GM12878 (cell line): ENCODE results near the gene ARHGAP21. TPM values are rescaled to one million over a fixed set of nuclear protein-coding genes. Genes with fewer than 3 reads are reported as not detected.

ENCODE experiments used
- ATAC-seq: fragments of 200-7000 bp; cut with Tn5 transposase; 3 replicates; pipeline ENCODE4 v1.9.1; 2020; ENCODE audit warnings: mild to moderate bottlenecking, moderate library complexity
- BruUV-seq: library from RNA; stranded (reverse); fragments of 400-500 nt; replicated peaks from 2 replicates; lab custom pipeline; 2021; lab: Mats Ljungman, UMichigan
- CTCF ChIA-PET: fragments of 300-600 bp; sonication (Branson Sonifier 250); formaldehyde crosslinking; extraction: SDS; loops from one replicate; lab custom pipeline; 2021; ENCODE audit warnings: inconsistent platforms; lab: Yijun Ruan, JAX
- POLR2A ChIA-PET: fragments of 350-600 bp; formaldehyde crosslinking; extraction: SDS; loops from one replicate; lab custom pipeline; 2021; ENCODE audit warnings: inconsistent platforms; lab: Charles Lee
- RAD21 ChIA-PET: fragments of 300-600 bp; sonication (Branson Sonifier 250); formaldehyde crosslinking; loops from one replicate; lab custom pipeline; 2023; ENCODE audit warnings: antibody characterized with exemption; ENCODE audit not compliant: unreplicated experiment; lab: Charles Lee
- SMC1A ChIA-PET: fragments of 300-600 bp; sonication (Branson Sonifier 250); formaldehyde crosslinking; loops from one replicate; lab custom pipeline; 2023; ENCODE audit not compliant: unreplicated experiment, uncharacterized antibody; lab: Charles Lee
- DNase-seq: peaks from one replicate; pipeline ENCODE4 v3.0.0-alpha.2; 2011; ENCODE audit warnings: low read depth, low spot score
- FAIRE-seq: peaks from 3 replicates; lab custom pipeline; 2011; peaks lifted over from hg19 to GRCh38; lab: Jason Lieb, UNC
- H2AFZ ChIP-seq: 2 replicates; pipeline ENCODE4 v1.6.0; 2011; ENCODE audit warnings: low read depth, low read length, control low read depth; ENCODE audit not compliant: control insufficient read depth
- H3K27ac ChIP-seq: 2 replicates; pipeline ENCODE4 v1.5.1; 2011; ENCODE audit warnings: control low read depth; ENCODE audit not compliant: control insufficient read depth, insufficient read depth
- H3K27me3 ChIP-seq, 2 experiments: replicated peaks in 1 of 2; 2 replicates each; pipeline versions ENCODE4 v1.6.0 to v1.6.1; 2011; ENCODE audit warnings: low read length in 1 of 2; ENCODE audit not compliant: control insufficient read depth in 2 of 2, insufficient read depth in 2 of 2
- H3K36me3 ChIP-seq, 2 experiments: 2 replicates each; pipeline ENCODE4 v1.5.1; 2011; ENCODE audit warnings: low read length in 1 of 2; ENCODE audit not compliant: control insufficient read depth in 2 of 2, insufficient read depth in 2 of 2
- H3K4me1 ChIP-seq: 2 replicates; pipeline ENCODE4 v1.6.1; 2011; ENCODE audit warnings: mild to moderate bottlenecking, low read length, moderate library complexity, mixed read lengths; ENCODE audit not compliant: control insufficient read depth, insufficient read depth
- H3K4me2 ChIP-seq: 2 replicates; pipeline ENCODE4 v1.6.0; 2011; ENCODE audit warnings: control low read depth; ENCODE audit not compliant: control insufficient read depth, insufficient read depth
- H3K4me3 ChIP-seq: fragments of 200-600 bp; sonication (generic); 2 replicates; pipeline ENCODE4 v1.5.1; 2016
- H3K79me2 ChIP-seq: 2 replicates; pipeline ENCODE4 v1.6.0; 2011; ENCODE audit warnings: low read length; ENCODE audit not compliant: control insufficient read depth, insufficient read depth
- H3K9ac ChIP-seq: 2 replicates; pipeline ENCODE4 v1.8.0; 2011; ENCODE audit warnings: low read length, control low read depth, mixed read lengths; ENCODE audit not compliant: control insufficient read depth, insufficient read depth
- H3K9me3 ChIP-seq: replicated peaks from 3 replicates; pipeline ENCODE4 v1.5.1; 2011; ENCODE audit warnings: mild to moderate bottlenecking, low read length; ENCODE audit not compliant: control insufficient read depth, insufficient read depth
- H4K20me1 ChIP-seq: 2 replicates; pipeline ENCODE4 v1.6.0; 2011; ENCODE audit not compliant: control insufficient read depth, insufficient read depth
- ATF3 ChIP-seq: IDR thresholded peaks from 2 replicates; pipeline ENCODE4 v1.6.1; 2011; ENCODE audit warnings: low read depth, mild to moderate bottlenecking, low read length, moderate library complexity, borderline replicate concordance; ENCODE audit errors: extremely low read depth
- E2F4 ChIP-seq: IDR thresholded peaks from 2 replicates; pipeline ENCODE4 v1.6.1; 2012; ENCODE audit warnings: low read depth, low read length, improper control_type of control experiment
- EED ChIP-seq: sonication (generic); IDR thresholded peaks from 2 replicates; pipeline ENCODE4 v1.6.1; 2016; ENCODE audit warnings: antibody characterized with exemption, low read depth
- GATAD2B ChIP-seq: fragments of 450-650 bp; conservative IDR thresholded peaks from 2 replicates; pipeline ENCODE4 v1.6.1; 2017; ENCODE audit warnings: low read depth, mild to moderate bottlenecking, moderate library complexity
- IKZF2 ChIP-seq, 2 experiments: fragments of 450-650 bp; IDR thresholded peaks; 2 replicates each; pipeline ENCODE4 v1.6.1; 2017; ENCODE audit warnings: mild to moderate bottlenecking in 2 of 2, moderate library complexity in 2 of 2
- JUND ChIP-seq: IDR thresholded peaks from 2 replicates; pipeline ENCODE4 v1.6.1; 2012; ENCODE audit warnings: low read depth, mild to moderate bottlenecking, low read length, improper control_type of control experiment, moderate library complexity
- NBN ChIP-seq: fragments of 450-650 bp; IDR thresholded peaks from 2 replicates; pipeline ENCODE4 v1.6.1; 2016
- PKNOX1 ChIP-seq: fragments of 450-650 bp; IDR thresholded peaks from 2 replicates; pipeline ENCODE4 v1.6.1; 2016; ENCODE audit warnings: mild to moderate bottlenecking
- RAD21 ChIP-seq: IDR thresholded peaks from 2 replicates; pipeline ENCODE4 v1.6.1; 2011; ENCODE audit warnings: mild to moderate bottlenecking, low read depth, low read length, moderate library complexity; ENCODE audit not compliant: insufficient read depth
- RUNX3 ChIP-seq: IDR thresholded peaks from 2 replicates; pipeline ENCODE4 v1.6.1; 2012; ENCODE audit warnings: low read length, inconsistent platforms
- SPI1 ChIP-seq: IDR thresholded peaks from 2 replicates; pipeline ENCODE4 v1.6.1; 2011; ENCODE audit warnings: low read depth, mild to moderate bottlenecking, low read length, moderate library complexity, borderline replicate concordance; ENCODE audit not compliant: insufficient read depth
- TBL1XR1 ChIP-seq: IDR thresholded peaks from 2 replicates; pipeline ENCODE4 v1.6.1; 2012; ENCODE audit warnings: low read depth, low read length, improper control_type of control experiment
- ZBTB4 ChIP-seq: fragments of 450-650 bp; formaldehyde crosslinking; IDR thresholded peaks from 2 replicates; pipeline ENCODE4 v1.4.0; 2022; ENCODE audit warnings: mild to moderate bottlenecking, moderate library complexity
- ZNF274 ChIP-seq: IDR thresholded peaks from one replicate; pipeline ENCODE4 v1.8.0; 2011; ENCODE audit not compliant: insufficient read length, insufficient read depth
- WGBS: methylation state at CpG from one replicate; pipeline ENCODE4 v1.1.6; 2016; ENCODE audit warnings: low lambda C conversion rate; ENCODE audit not compliant: insufficient replicate concordance, insufficient coverage; ENCODE audit errors: missing lambda C conversion rate; 5-methylcytosine and 5-hydroxymethylcytosine counted together
- in situ Hi-C: fragments of 300-500 bp; cut with MboI; formaldehyde crosslinking; loops from 9 replicates; pipeline ENCODE4 v1.14.3; 2018; ENCODE audit warnings: mixed read lengths
- intact Hi-C: fragments of 100-400 bp; cut with micrococcal nuclease; formaldehyde crosslinking; loops from one replicate; pipeline ENCODE4 v1.14.2; 2022; ENCODE audit not compliant: unreplicated experiment
- polyA plus RNA-seq, 11 experiments: library from polyadenylated mRNA; depleted of rRNA in 4 of 11; unstranded in 6 of 11; stranded (reverse) in 5 of 11; fragments of >200 nt; fragmentation: Nextera tagmentation in 4 of 11; fragmentation: Illumina TruSeq in 1 of 11; extraction: Ambion mirVana in 4 of 11; extraction: Trizol in 1 of 11; gene quantifications; 1 replicate in 1 of 11; 2 replicates in 10 of 11; pipeline versions ENCODE4 v1.2.1 to v1.2.3, GENCODE V29; 2011 to 2016; ENCODE audit warnings: inconsistent platforms in 2 of 11, missing spikeins in 2 of 11, low read depth in 1 of 11
- total RNA-seq, 4 experiments: library from RNA; depleted of rRNA in 3 of 4; stranded (reverse); fragments of >200 nt in 3 of 4; fragmentation: Illumina TruSeq in 1 of 4; extraction: Trizol in 1 of 4; gene quantifications; 2 replicates each; pipeline versions ENCODE4 v1.2.1 to v1.2.3, GENCODE V29; 2013 to 2021

Gene ARHGAP21
- total and polyA plus RNA-seq, 10 of the 15 experiments (the other 5 are each of a cell fraction or from before 2014, with no cell fraction given): 11.7 to 103 (median 37.6) TPM

GRCh38 chr10:24703700-24704099 is 20.0 kb downstream of the ARHGAP21 start (continued):
- TF ChIP-seq ATF3 (no peak), JUND (no peak), NBN (no peak)

GRCh38 chr10:24701447-24701846 is 22.2 kb downstream of the ARHGAP21 start:
- no peak overlapping the region for H3K9ac ChIP-seq
- H3K36me3 ChIP-seq: peaks cover 0 to 3% of the 10 kb centered on the region in 2 experiments; a peak in 2 of 4 replicates
- ATAC-seq (peak; percentile 90), FAIRE-seq (peak; percentile 87), DNase-seq (peak; percentile 55)
- 0 out of 2 replicates have a peak overlapping the region, but pooled peaks have one; percentile 0 for H3K4me3 ChIP-seq
- SMC1A ChIA-PET: interaction anchor here (1.1 to 2.6 kb wide), 9 partner anchors 8 to 322 kb away, joined by 3 to 11 read pairs (median 4); no protein-coding TSS in a partner anchor
- H2AFZ ChIP-seq: no peak overlapping the region
- in situ Hi-C loops (no loop called here), intact Hi-C loops (loop anchor here (5.0 kb wide), 1 partner anchor 49 kb away; no protein-coding TSS in a partner anchor)
- CTCF ChIA-PET: interaction anchor here (1.0 to 1.4 kb wide), 2 partner anchors 58 to 289 kb away, joined by 3 read pairs; no protein-coding TSS in a partner anchor
- WGBS: 47% methylated on average over 3 of the region's 3 CpGs
- no peaks in the 10 kb centered on the region for H3K27me3 ChIP-seq
- H3K4me2 ChIP-seq: peak overlapping the region; percentile 15; the same call in 1 of the 2 replicates
- BruUV-seq: no TSS peak
- peaks cover 3% of the 10 kb centered on the region for H3K79me2 ChIP-seq
- POLR2A ChIA-PET: interaction anchor here (0.6 to 2.6 kb wide), 6 partner anchors 8 to 1142 kb away, joined by 3 to 13 read pairs (median 4); no protein-coding TSS in a partner anchor
- H3K4me1 ChIP-seq: peaks cover 6% of the 10 kb centered on the region
- no peaks in the 10 kb centered on the region for H3K9me3 ChIP-seq
- H4K20me1 ChIP-seq: no peaks in the 10 kb centered on the region
- RAD21 ChIA-PET: interaction anchor here (0.9 to 1.3 kb wide), 3 partner anchors 13 to 48 kb away, joined by 3 read pairs; no protein-coding TSS in a partner anchor
- H3K27ac ChIP-seq: no peak overlapping the region; the same call in 1 of the 2 replicates
- TF ChIP-seq ZBTB4 (CRISPR knock-in tag) (no peak), IKZF2 (IDR thresholded peaks at IDR 0.05) (peak; percentile 67 to 68; a peak in 3 of 4 replicates), RAD21 (no peak), GATAD2B (no peak), ZNF274 (no peak), TBL1XR1 (no peak), PKNOX1 (0 out of 2 replicates have a peak, but pooled peaks have one; percentile 30), E2F4 (no peak), SPI1 (peak; percentile 73; the same call in 1 of the 2 replicates), EED (0 out of 2 replicates have a peak, but pooled peaks have one; percentile 28), RUNX3 (peak; percentile 87)
